ENCODE data around the gene PDE4B. TPM values are rescaled to one million over a fixed set of nuclear protein-coding genes. Genes with fewer than 3 reads are reported as not detected.
A peak's percentile ranks its signal among the peaks of the same experiment; 100 is the strongest.

PDE4B gene
- total RNA-seq, 1 donor from 2014 or later, result 23.9 TPM

DNA sequence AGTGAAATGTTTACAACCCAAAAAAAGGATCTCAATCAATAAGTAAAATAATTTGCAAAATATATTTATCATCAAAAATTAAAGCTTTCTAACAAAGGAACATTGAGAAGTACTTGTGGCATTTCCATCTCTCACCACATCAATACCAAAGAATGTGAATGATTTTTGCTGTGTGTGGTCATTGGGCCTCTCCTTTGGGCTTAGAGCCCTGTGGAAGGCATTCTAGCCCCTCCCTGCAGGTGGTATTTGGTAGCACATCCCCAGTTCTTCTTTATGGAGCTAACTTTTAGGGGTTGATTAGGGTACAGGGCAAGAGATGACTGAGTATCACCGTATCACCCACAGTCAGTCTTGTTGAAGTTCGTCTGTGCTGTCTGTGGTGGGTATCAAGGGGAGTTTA is 447.1 kb downstream of the PDE4B start:
- intact Hi-C loops (cut with DNase I), result loop anchor here (5.0 kb wide), 1 partner anchor 278 kb away; no protein-coding TSS in a partner anchor
- DNase-seq (ENCODE audit: low spot score), result no peak
- no peak for ATAC-seq

GRCh38 chr1:66240491-66241484 is 448.1 kb downstream of the PDE4B start:
- ATAC-seq, result no peak
- intact Hi-C loops (cut with DNase I), result loop anchor here (5.0 kb wide), 1 partner anchor 278 kb away; no protein-coding TSS in a partner anchor
- DNase-seq (ENCODE audit: low spot score), result no peak

DNA sequence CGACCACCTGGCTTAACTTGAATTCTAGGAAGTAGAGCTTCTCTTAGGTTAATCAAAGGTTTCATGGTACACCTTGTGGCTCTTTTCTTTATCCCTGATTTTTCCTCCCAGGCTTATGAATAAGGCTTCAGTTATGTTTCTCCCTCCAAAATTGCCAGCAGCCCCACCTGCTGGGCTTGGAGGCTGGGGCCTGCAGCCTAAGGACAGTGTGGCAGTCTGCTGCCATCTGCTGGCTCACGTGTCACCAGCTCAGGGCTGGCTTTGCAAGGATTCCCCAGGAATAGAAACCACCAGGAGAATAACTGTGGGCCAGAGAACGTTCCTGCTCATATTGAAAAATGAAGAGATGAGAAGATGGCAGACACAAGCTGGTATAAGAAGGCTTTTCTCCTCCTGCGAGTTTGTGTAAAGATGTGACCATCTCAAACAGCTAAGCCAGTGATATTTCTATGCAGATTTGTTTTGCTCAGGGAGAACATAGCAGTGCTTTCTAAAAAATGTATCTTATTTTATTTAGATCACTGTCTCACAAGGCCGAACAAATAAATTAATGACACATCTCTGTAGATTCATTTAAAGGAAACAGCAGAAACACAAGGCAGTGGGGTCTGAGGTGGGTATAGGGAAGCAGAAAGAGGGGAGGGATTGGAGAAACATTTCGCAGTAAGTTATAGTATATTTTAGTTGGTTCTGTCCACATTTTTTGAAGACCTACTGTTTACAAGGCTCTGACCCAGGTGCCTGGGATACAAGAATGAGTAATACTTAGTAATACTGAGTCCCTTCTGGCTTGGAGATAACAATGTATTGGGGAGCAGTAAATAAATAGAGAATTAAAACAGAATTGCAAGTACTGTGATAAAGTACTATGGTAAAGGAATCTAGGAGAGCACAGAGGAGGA is 450.2 kb downstream of the PDE4B start:
- ATAC-seq, result peak; percentile 97
- DNase-seq (ENCODE audit: low spot score), result peak; percentile 91
- intact Hi-C loops (cut with DNase I), result loop anchor here (5.0 kb wide), 1 partner anchor 281 kb away; no protein-coding TSS in a partner anchor

- ATAC-seq, result no peak
- intact Hi-C loops (cut with DNase I), result loop anchor here (5.0 kb wide), 1 partner anchor 281 kb away; no protein-coding TSS in a partner anchor
- no peak for DNase-seq (ENCODE audit: low spot score)
Measured at GRCh38 chr1:66243548-66244130, 450.9 kb downstream of the PDE4B start.

GRCh38 chr1:66244429-66244828 is 451.7 kb downstream of the PDE4B start:
- ATAC-seq, result no peak
- no peak for DNase-seq (ENCODE audit: low spot score)
- intact Hi-C loops (cut with DNase I), result loop anchor here (5.0 kb wide), 1 partner anchor 282 kb away; no protein-coding TSS in a partner anchor

DNA sequence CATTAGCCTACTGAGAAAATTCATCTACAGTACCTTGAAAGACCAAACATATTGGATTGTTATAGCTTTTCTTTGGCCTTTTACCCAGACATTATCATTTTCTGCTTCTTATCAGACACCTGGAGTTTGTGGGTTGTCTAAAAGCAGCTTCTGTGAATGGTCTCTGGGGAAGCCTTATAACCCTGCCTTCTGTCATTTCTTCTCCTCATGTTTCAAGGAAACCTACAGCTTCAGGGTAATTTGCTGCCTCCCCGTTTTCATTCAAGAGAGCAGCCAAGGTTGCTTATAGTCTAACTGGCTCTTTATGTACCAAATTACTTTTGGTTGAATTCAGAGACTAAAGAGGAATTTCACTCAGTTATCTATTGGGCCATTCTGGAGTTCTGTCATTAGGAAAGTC is 453.0 kb downstream of the PDE4B start:
- intact Hi-C loops (cut with DNase I), result no loop called here
- ATAC-seq (no peak), DNase-seq (ENCODE audit: low spot score) (no peak)

DNA sequence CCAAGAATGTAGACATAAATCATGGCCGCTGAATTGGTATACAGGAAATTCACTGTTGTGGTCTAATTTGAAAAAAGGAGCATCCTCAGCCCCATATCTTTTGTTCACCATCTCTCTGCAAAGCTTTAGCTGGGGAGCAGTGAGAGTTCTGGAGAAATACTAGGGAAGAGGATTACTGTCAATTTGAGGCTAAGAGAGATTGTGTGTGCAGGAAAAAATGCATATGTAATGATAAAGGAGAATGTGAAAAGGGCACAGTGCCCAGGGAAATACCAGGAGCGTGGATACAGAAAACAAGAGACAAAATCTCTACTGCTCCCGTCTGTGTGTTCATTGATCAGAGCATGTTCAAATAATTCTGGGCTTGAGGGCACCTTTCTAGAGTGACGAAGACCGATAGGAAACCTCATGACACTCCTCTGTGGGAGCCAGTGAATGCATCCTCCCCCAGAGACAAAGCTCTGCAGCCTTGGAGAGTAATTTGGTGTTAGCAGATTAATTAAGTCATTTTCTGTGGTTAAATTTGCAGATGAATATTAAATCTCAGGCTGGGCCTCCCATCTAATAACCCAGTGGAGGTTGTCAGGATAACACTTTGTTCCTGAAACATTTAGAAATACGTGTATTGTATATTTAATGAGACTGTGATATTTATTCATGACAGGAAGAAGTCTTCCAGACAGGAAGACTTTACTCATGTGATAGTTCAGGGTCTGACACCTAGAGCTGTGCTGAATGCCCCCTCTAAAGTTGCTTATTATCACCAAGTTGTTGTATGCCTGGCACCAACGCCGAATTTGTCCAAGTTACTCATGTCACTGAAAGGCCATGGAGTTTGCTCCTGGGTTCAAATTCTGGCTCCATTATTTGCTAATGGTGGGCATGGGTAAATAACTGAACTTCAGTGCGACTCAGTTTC is 453.9 kb downstream of the PDE4B start:
- intact Hi-C loops (cut with DNase I), result no loop called here
- no peak for DNase-seq (ENCODE audit: low spot score)
- no peak for ATAC-seq

DNA sequence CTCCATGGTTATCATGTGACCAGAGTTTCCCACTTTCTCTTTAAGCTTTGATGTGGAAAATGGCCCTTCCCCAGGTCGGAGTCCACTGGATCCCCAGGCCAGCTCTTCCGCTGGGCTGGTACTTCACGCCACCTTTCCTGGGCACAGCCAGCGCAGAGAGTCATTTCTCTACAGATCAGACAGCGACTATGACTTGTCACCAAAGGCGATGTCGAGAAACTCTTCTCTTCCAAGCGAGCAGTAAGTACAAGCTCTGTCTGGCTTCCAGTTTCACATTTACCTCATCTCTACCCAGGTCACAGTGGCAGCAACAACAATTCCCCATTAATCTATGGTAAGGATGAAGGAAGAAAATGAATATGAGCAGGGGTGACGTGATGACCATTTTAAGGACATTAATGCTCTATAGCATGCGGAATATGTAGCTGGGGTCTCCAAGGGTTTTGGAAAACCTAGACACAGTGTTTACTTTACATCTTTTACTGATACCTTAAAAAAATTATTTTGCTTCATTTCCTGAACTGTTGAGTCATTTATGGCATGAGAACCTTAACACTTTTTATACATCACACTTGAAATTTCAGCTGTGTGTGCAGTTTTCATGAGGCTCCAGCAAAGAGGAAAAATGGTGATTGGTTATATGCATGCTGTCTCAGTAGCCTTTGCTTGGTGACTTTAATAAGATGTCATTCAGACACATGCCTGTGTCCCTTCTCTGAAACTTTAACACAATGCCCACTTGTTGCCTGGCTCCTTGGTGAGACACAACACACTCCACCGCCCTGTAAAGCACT is 454.9 kb downstream of the PDE4B start:
- DNase-seq (ENCODE audit: low spot score) (no peak), ATAC-seq (no peak)

GRCh38 chr1:66248257-66248656 is 455.6 kb downstream of the PDE4B start:
- intact Hi-C loops (cut with DNase I), result no loop called here
- DNase-seq (ENCODE audit: low spot score) (no peak), ATAC-seq (peak; percentile 83)

More for the DNA sequence above, 454.9 kb downstream of the PDE4B start:
- intact Hi-C loops (cut with DNase I), result no loop called here

DNA sequence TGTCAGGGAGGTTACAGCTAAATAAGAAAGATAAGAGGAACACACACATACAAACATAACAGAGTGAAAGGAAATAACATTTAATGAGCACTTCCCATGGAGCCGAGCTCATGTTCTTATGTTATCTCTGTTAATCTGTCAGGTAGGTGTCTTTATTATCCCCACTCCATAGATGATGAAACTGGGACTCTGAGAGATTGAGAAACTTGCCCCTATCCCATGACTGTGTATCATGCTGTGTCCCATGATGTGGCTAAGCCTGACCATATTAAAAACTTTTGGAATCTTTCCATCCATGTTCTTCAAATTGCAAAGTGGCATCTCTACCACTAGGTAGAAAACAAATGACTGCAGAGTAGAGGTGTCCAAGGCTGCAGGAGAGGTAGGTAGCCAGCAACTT is 456.1 kb downstream of the PDE4B start:
- intact Hi-C loops (cut with DNase I), result no loop called here
- ATAC-seq (peak; percentile 83), DNase-seq (ENCODE audit: low spot score) (no peak)

DNA sequence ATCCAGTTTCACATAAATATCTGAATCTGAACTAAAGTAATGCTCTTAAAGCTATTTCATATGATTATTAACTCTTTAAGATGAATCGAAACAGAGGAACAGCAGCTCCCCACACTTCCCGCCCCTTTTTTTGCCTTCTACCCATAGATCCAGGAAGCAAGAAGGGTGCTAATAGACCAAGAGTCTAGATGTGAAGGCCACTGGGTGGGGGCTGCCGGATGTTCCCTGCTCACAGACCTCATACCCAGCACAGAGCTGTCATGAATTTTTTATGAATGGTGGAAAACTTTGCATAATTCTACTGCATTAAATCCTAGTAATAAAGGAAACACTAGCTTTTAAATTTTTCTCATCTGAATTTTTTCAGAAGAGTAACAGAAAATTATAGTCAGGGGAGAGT is 457.4 kb downstream of the PDE4B start:
- ATAC-seq, result no peak
- intact Hi-C loops (cut with DNase I), result loop anchor here (5.0 kb wide), 2 partner anchors 192 to 252 kb away; no protein-coding TSS in a partner anchor
- no peak for DNase-seq (ENCODE audit: low spot score)

DNA sequence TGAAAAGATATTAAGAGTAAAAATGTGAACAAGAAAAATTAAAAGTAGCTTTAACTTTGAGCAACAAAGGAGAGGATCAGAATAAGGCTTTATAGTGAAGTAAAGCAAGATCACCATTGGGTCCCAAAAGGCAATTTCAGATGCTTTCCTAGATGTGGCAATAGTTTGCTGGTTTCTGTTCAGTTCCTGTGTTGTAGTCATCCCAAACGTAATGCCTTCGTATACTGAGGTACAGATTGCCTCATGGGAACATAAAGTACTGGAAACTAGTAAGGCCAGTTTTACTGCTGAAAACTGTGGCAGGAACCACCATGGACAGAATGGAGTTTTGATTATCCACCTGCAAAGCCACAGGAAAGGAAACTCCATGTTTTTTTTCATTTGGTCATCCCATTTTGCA is 457.8 kb downstream of the PDE4B start:
- intact Hi-C loops (cut with DNase I), result loop anchor here (5.0 kb wide), 2 partner anchors 192 to 252 kb away; no protein-coding TSS in a partner anchor
- ATAC-seq, result no peak
- DNase-seq (ENCODE audit: low spot score), result no peak

- DNase-seq (ENCODE audit: low spot score) (no peak), ATAC-seq (no peak)
- intact Hi-C loops (cut with DNase I), result loop anchor here (5.0 kb wide), 2 partner anchors 191 to 251 kb away; no protein-coding TSS in a partner anchor
Measured at GRCh38 chr1:66251546-66251945, 458.9 kb downstream of the PDE4B start.

GRCh38 chr1:66253330-66253921 is 460.7 kb downstream of the PDE4B start:
- intact Hi-C loops (cut with DNase I), result loop anchor here (5.0 kb wide), 2 partner anchors 189 to 249 kb away; no protein-coding TSS in a partner anchor
- DNase-seq (ENCODE audit: low spot score) (no peak), ATAC-seq (peak; percentile 88)

GRCh38 chr1:66254785-66255184 is 462.1 kb downstream of the PDE4B start:
- intact Hi-C loops (cut with DNase I), result loop anchor here (5.0 kb wide), 2 partner anchors 188 to 248 kb away; no protein-coding TSS in a partner anchor
- ATAC-seq (no peak), DNase-seq (ENCODE audit: low spot score) (no peak)

Data from sciatic nerve (tissue), 2 donors.